ENCODE results near the gene SLC6A1. TPM values are rescaled to one million over a fixed set of nuclear protein-coding genes. Genes with fewer than 3 reads are reported as not detected.

SLC6A1 gene
- total RNA-seq, 2 experiments from 2014 or later, result not detected

GRCh38 chr3:10972072-10972782 lies 20.3 kb upstream of the SLC6A1 start:
- TF ChIP-seq CTCF (conservative IDR thresholded peaks at IDR 0.05; ENCODE audit: low read length), result no peak
- no peak for TF ChIP-seq EZH2phosphoT487 (IDR thresholded peaks at IDR 0.05; ENCODE audit: borderline replicate concordance, low read depth, low read length)
- Histone ChIP-seq H3K4me2 (ENCODE audit: low read length) (no peak overlapping the region), H4K20me1 (ENCODE audit: insufficient read depth, low read length) (no peaks in the 10 kb centered on the region), H3K27ac (ENCODE audit: low read depth, low read length, poor library complexity, severe bottlenecking) (no peak overlapping the region), H3K4me3 (ENCODE audit: low read depth, low read length, poor library complexity, severe bottlenecking) (no peak overlapping the region), H3K79me2 (ENCODE audit: insufficient read depth, low read depth, low read length) (no peaks in the 10 kb centered on the region), H3K9me3 (ENCODE audit: low read length) (no peaks in the 10 kb centered on the region), H2AFZ (ENCODE audit: low read length) (no peak overlapping the region), H3K36me3 (ENCODE audit: insufficient read depth, low read length) (no peaks in the 10 kb centered on the region), H3K9me2 (ENCODE audit: insufficient read depth, low read length) (no peaks in the 10 kb centered on the region), H3K4me1 (ENCODE audit: insufficient read depth, low read length, poor library complexity, severe bottlenecking) (no peaks in the 10 kb centered on the region)
- POLR2A ChIA-PET, result no interaction called here
- no peak for DNase-seq (ENCODE audit: low spot score)
- intact Hi-C loops (cut with micrococcal nuclease; ENCODE audit: unreplicated experiment), result no loop called here
- CTCF ChIA-PET (ENCODE audit: unreplicated experiment), result no interaction called here
- no TSS peak for BruUV-seq (replicated peaks)

GRCh38 chr3:10973046-10973595 lies 19.4 kb upstream of the SLC6A1 start:
- no peaks in the 10 kb centered on the region for H4K20me1 ChIP-seq (ENCODE audit: insufficient read depth, low read length)
- DNase-seq (ENCODE audit: low spot score), result no peak
- no TSS peak for BruUV-seq (replicated peaks)
- H3K4me1 ChIP-seq (ENCODE audit: insufficient read depth, low read length, poor library complexity, severe bottlenecking), result no peaks in the 10 kb centered on the region
- TF ChIP-seq EZH2phosphoT487 (IDR thresholded peaks at IDR 0.05; ENCODE audit: borderline replicate concordance, low read depth, low read length) (no peak), CTCF (conservative IDR thresholded peaks at IDR 0.05; ENCODE audit: low read length) (no peak)
- H3K36me3 ChIP-seq (ENCODE audit: insufficient read depth, low read length), result no peaks in the 10 kb centered on the region
- no peaks in the 10 kb centered on the region for H3K9me2 ChIP-seq (ENCODE audit: insufficient read depth, low read length)
- POLR2A ChIA-PET, result no interaction called here
- no peak overlapping the region for H2AFZ ChIP-seq (ENCODE audit: low read length)
- CTCF ChIA-PET (ENCODE audit: unreplicated experiment), result no interaction called here
- H3K4me2 ChIP-seq (ENCODE audit: low read length), result no peak overlapping the region
- no peak overlapping the region for H3K4me3 ChIP-seq (ENCODE audit: low read depth, low read length, poor library complexity, severe bottlenecking)
- intact Hi-C loops (cut with micrococcal nuclease; ENCODE audit: unreplicated experiment), result no loop called here
- no peaks in the 10 kb centered on the region for H3K79me2 ChIP-seq (ENCODE audit: insufficient read depth, low read depth, low read length)
- no peaks in the 10 kb centered on the region for H3K9me3 ChIP-seq (ENCODE audit: low read length)
- no peak overlapping the region for H3K27ac ChIP-seq (ENCODE audit: low read depth, low read length, poor library complexity, severe bottlenecking)

- ChIA-PET POLR2A (interaction anchor here (0.6 kb wide), 1 partner anchor 389 kb away, joined by 3 read pairs; no protein-coding TSS in a partner anchor), CTCF (ENCODE audit: unreplicated experiment) (no interaction called here)
- no peaks in the 10 kb centered on the region for H3K9me2 ChIP-seq (ENCODE audit: insufficient read depth, low read length)
- no peaks in the 10 kb centered on the region for H3K4me1 ChIP-seq (ENCODE audit: insufficient read depth, low read length, poor library complexity, severe bottlenecking)
- BruUV-seq (replicated peaks), result no TSS peak
- intact Hi-C loops (cut with micrococcal nuclease; ENCODE audit: unreplicated experiment), result no loop called here
- no peaks in the 10 kb centered on the region for H4K20me1 ChIP-seq (ENCODE audit: insufficient read depth, low read length)
- no peak overlapping the region for H3K4me2 ChIP-seq (ENCODE audit: low read length)
- TF ChIP-seq EZH2phosphoT487 (IDR thresholded peaks at IDR 0.05; ENCODE audit: borderline replicate concordance, low read depth, low read length), result no peak
- H3K79me2 ChIP-seq (ENCODE audit: insufficient read depth, low read depth, low read length), result no peaks in the 10 kb centered on the region
- H3K4me3 ChIP-seq (ENCODE audit: low read depth, low read length, poor library complexity, severe bottlenecking), result no peak overlapping the region
- no peak overlapping the region for H2AFZ ChIP-seq (ENCODE audit: low read length)
- DNase-seq (ENCODE audit: low spot score), result no peak
- H3K36me3 ChIP-seq (ENCODE audit: insufficient read depth, low read length), result no peaks in the 10 kb centered on the region
- H3K9me3 ChIP-seq (ENCODE audit: low read length), result no peaks in the 10 kb centered on the region
- no peak overlapping the region for H3K27ac ChIP-seq (ENCODE audit: low read depth, low read length, poor library complexity, severe bottlenecking)
These were observed 18.4 kb upstream of the SLC6A1 start for GRCh38 chr3:10974131-10974530.
